Smooth muscle cell (in vitro differentiated cells): Measurements from ENCODE around the gene SPATA1. TPM values are rescaled to one million over a fixed set of nuclear protein-coding genes. Genes with fewer than 3 reads are reported as not detected.

ENCODE experiments used
- DNase-seq: peaks from one replicate; lab custom pipeline; 2025; ENCODE audit not compliant: unreplicated experiment; lab: John Stamatoyannopoulos, UW
- H2AFZ ChIP-seq: fragments of 200-600 bp; sonication (generic); 2 replicates; pipeline ENCODE4 v1.6.0; 2016; ENCODE audit warnings: antibody characterized with exemption, low read depth, mild to moderate bottlenecking
- H3F3A ChIP-seq: fragments of 200-600 bp; sonication (generic); 2 replicates; pipeline ENCODE4 v1.6.0; 2017; ENCODE audit warnings: antibody characterized with exemption, low read depth
- H3K27ac ChIP-seq: fragments of 200-600 bp; sonication (generic); 2 replicates; pipeline ENCODE4 v1.5.1; 2016; ENCODE audit warnings: low read depth, mild to moderate bottlenecking
- H3K27me3 ChIP-seq: fragments of 200-600 bp; sonication (generic); 2 replicates; pipeline ENCODE4 v1.6.1; 2016; ENCODE audit warnings: low read depth, mild to moderate bottlenecking
- H3K36me3 ChIP-seq: fragments of 200-600 bp; sonication (generic); 2 replicates; pipeline ENCODE4 v1.5.1; 2016; ENCODE audit warnings: low read depth
- H3K4me1 ChIP-seq: fragments of 200-600 bp; sonication (generic); 2 replicates; pipeline ENCODE4 v1.5.1; 2016; ENCODE audit warnings: low read depth
- H3K4me2 ChIP-seq: fragments of 200-600 bp; sonication (generic); 2 replicates; pipeline ENCODE4 v1.6.0; 2016; ENCODE audit warnings: mild to moderate bottlenecking
- H3K4me3 ChIP-seq: fragments of 200-600 bp; sonication (generic); 2 replicates; pipeline ENCODE4 v1.5.1; 2016; ENCODE audit warnings: mild to moderate bottlenecking
- H3K79me2 ChIP-seq: fragments of 200-600 bp; sonication (generic); 2 replicates; pipeline ENCODE4 v1.6.0; 2016; ENCODE audit warnings: low read depth, mild to moderate bottlenecking
- H3K9ac ChIP-seq: fragments of 200-600 bp; sonication (generic); 2 replicates; pipeline ENCODE4 v1.6.0; 2016; ENCODE audit warnings: low read depth
- H3K9me3 ChIP-seq: fragments of 200-600 bp; sonication (generic); replicated peaks from 2 replicates; pipeline ENCODE4 v1.5.1; 2016; ENCODE audit warnings: low read depth
- H4K20me1 ChIP-seq: fragments of 200-600 bp; sonication (generic); 2 replicates; pipeline ENCODE4 v1.6.0; 2016; ENCODE audit warnings: low read depth
- WGBS: methylation state at CpG from one replicate; pipeline ENCODE4 v1.1.7; 2016; ENCODE audit warnings: low lambda C conversion rate; 5-methylcytosine and 5-hydroxymethylcytosine counted together
- polyA plus RNA-seq: library from polyadenylated mRNA; unstranded; fragments of >200 nt; fragmentation: Nextera tagmentation; extraction: Ambion mirVana; gene quantifications from 2 replicates; pipeline ENCODE4 v1.2.1, GENCODE V29; 2016
- total RNA-seq: library from RNA; depleted of rRNA; stranded (reverse); fragments of >200 nt; gene quantifications from 2 replicates; pipeline ENCODE4 v1.2.3, GENCODE V29; 2014
- TF ChIP-seq, protein P1 (sequence below): fragments of 200-600 bp; sonication (generic); IDR thresholded peaks from 2 replicates; pipeline ENCODE4 v1.5.1; 2017; ENCODE audit warnings: borderline replicate concordance, mild to moderate bottlenecking, antibody characterized with exemption; ENCODE audit not compliant: insufficient read depth, poor library complexity, severe bottlenecking

The SPATA1 gene
- total and polyA plus RNA-seq, 2 experiments from 2014 or later = 0.94 to 2.3 TPM

DNA sequence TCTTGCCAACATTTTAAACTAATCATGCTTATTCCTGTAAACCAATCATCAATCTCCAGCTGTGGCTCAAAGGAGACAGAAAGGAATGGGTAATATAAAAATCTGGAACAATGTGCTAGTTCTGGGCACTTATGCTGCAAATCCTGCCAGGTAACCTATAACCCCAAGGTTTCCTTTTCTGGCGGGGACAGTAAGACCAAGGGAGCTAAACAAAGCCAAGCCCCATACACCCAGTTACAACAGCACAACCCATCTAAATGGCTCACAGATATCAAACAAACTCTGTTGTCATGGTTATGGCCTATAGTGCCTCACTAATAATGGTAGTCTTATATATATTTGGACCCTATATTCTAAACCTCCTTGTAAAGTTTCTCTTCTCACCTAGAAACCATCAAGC is 104.9 kb downstream of the SPATA1 start:
- no peak overlapping the region for H3K4me2 ChIP-seq
- H3K9ac ChIP-seq = no peak overlapping the region
- H2AFZ ChIP-seq = peak overlapping the region; percentile 29
- no peaks in the 10 kb centered on the region for H3F3A ChIP-seq
- H3K27me3 ChIP-seq = no peaks in the 10 kb centered on the region
- no peaks in the 10 kb centered on the region for H3K79me2 ChIP-seq
- no peak for DNase-seq
- H3K4me1 ChIP-seq = peaks cover 12% of the 10 kb centered on the region
- H3K4me3 ChIP-seq = no peak overlapping the region
- TF ChIP-seq, protein P1, sequence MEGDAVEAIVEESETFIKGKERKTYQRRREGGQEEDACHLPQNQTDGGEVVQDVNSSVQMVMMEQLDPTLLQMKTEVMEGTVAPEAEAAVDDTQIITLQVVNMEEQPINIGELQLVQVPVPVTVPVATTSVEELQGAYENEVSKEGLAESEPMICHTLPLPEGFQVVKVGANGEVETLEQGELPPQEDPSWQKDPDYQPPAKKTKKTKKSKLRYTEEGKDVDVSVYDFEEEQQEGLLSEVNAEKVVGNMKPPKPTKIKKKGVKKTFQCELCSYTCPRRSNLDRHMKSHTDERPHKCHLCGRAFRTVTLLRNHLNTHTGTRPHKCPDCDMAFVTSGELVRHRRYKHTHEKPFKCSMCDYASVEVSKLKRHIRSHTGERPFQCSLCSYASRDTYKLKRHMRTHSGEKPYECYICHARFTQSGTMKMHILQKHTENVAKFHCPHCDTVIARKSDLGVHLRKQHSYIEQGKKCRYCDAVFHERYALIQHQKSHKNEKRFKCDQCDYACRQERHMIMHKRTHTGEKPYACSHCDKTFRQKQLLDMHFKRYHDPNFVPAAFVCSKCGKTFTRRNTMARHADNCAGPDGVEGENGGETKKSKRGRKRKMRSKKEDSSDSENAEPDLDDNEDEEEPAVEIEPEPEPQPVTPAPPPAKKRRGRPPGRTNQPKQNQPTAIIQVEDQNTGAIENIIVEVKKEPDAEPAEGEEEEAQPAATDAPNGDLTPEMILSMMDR = no peak
- no peaks in the 10 kb centered on the region for H4K20me1 ChIP-seq
- H3K9me3 ChIP-seq = peaks cover 8% of the 10 kb centered on the region
- H3K36me3 ChIP-seq = no peaks in the 10 kb centered on the region
- 41% methylated on average over 1 of the region's 1 CpG for WGBS
- no peak overlapping the region for H3K27ac ChIP-seq

DNA sequence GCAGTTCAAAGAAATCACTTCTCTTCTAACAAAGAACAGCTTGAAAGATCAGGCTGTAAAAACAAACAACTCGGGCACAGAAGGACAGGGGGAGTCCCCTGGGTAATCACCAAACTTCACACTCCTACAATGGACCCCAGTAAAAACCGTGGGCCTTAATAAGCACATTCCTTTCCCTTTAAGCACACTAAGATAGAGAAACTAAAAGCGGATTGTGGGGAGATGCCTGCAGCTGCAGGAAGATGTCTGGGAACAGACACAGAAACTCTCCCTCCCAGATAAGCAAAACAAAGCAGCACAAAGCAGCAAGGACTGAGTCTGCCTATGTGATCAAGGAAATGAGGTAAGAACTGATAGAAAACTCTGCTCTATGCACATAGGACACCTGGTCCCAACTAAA is 105.6 kb downstream of the SPATA1 start:
- Histone ChIP-seq H2AFZ (peak overlapping the region; percentile 29), H3K9me3 (peaks cover 8% of the 10 kb centered on the region), H3K4me3 (no peak overlapping the region), H3K79me2 (no peaks in the 10 kb centered on the region), H3K4me2 (peak overlapping the region; percentile 55), H3K4me1 (peaks cover 12% of the 10 kb centered on the region), H3F3A (no peaks in the 10 kb centered on the region), H4K20me1 (no peaks in the 10 kb centered on the region), H3K36me3 (no peaks in the 10 kb centered on the region), H3K27ac (peak overlapping the region; percentile 67), H3K27me3 (no peaks in the 10 kb centered on the region), H3K9ac (peak overlapping the region; percentile 48)
- no peak for DNase-seq
- WGBS = 27% methylated on average over 3 of the region's 3 CpGs
- TF ChIP-seq, protein P1 = no peak

DNA sequence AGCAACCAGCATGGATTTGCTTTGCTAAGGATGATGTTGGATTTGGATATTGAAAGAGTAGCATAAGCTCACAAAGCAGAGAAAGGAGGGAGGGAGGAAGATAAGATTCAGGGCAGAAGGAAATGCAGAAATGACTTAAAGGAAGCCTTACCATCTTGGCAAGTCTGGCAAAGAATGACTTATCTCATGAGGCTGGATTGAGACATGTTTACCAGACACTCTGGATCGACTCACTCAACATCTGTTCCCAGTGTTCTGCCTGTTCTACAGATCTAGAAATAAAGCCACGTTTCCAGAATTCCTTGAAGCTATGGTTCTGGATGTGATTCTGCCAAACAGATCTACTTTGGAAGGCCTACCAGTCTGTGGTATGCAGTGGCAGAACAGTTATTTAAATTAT is 106.8 kb downstream of the SPATA1 start:
- no peaks in the 10 kb centered on the region for H4K20me1 ChIP-seq
- no peak overlapping the region for H3K27ac ChIP-seq
- TF ChIP-seq, protein P1 = no peak
- 68% methylated on average over 2 of the region's 2 CpGs for WGBS
- H3F3A ChIP-seq = no peaks in the 10 kb centered on the region
- no peaks in the 10 kb centered on the region for H3K79me2 ChIP-seq
- DNase-seq = no peak
- no peak overlapping the region for H3K4me3 ChIP-seq
- H3K9me3 ChIP-seq = peaks cover 8% of the 10 kb centered on the region
- H2AFZ ChIP-seq = no peak overlapping the region
- H3K9ac ChIP-seq = no peak overlapping the region
- H3K27me3 ChIP-seq = no peaks in the 10 kb centered on the region
- no peak overlapping the region for H3K4me2 ChIP-seq
- no peaks in the 10 kb centered on the region for H3K36me3 ChIP-seq
- H3K4me1 ChIP-seq = peaks cover 12% of the 10 kb centered on the region

DNA sequence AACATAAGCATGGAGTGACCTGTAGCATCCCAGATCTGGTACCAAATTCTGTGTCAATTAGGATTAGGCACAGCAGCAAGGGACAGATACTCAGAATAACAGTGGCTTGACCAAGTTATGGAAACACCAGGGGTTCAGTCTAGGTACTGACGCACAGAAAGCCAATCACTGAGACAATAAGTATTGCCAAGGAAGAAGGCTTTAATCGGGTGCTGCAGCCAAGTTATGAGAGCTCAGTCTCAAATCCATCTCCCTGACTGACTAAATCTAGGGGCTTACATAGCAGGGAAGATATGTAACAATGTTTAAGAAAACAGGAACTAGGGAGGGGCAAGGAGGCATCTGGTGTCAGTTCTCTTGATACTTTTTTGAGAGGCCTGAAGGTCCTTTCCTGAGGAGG is 107.7 kb downstream of the SPATA1 start:
- peaks cover 8% of the 10 kb centered on the region for H3K9me3 ChIP-seq
- 98% methylated on average over 2 of the region's 2 CpGs for WGBS
- H3K4me1 ChIP-seq = peaks cover 12% of the 10 kb centered on the region
- no peak overlapping the region for H3K4me2 ChIP-seq
- no peaks in the 10 kb centered on the region for H3F3A ChIP-seq
- TF ChIP-seq, protein P1 = no peak
- no peaks in the 10 kb centered on the region for H3K79me2 ChIP-seq
- no peak overlapping the region for H3K9ac ChIP-seq
- no peak for DNase-seq
- no peaks in the 10 kb centered on the region for H3K27me3 ChIP-seq
- H3K4me3 ChIP-seq = no peak overlapping the region
- H3K36me3 ChIP-seq = no peaks in the 10 kb centered on the region
- no peaks in the 10 kb centered on the region for H4K20me1 ChIP-seq
- no peak overlapping the region for H2AFZ ChIP-seq
- H3K27ac ChIP-seq = no peak overlapping the region
